Measurements from ENCODE around the gene CCDC28B. TPM values are rescaled to one million over a fixed set of nuclear protein-coding genes. Genes with fewer than 3 reads are reported as not detected.

The CCDC28B gene
- polyA plus RNA-seq, 3 donors: 2.5 to 5.6 (median 3.7) TPM

DNA sequence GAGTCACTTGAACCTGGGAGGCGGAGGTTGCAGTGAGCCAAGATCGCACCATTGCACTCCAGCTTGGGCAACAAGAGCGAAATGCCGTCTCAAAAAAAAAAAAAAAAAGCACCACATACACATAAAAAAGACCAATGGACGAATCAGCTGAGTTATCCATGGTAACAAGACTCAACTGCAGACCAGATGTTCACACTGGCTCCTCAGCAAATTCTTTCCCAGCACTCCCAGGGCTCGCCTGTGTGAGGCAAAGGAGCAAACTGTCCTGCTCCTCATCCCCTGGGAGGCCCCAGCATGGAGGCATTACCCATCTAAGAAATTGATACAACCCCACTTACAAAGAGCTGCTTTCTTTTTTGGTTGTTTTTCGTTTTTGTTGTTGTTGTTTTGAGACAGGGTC is 18.6 kb downstream of the CCDC28B start:
- Mint-ChIP-seq H3K9me3 (no peaks in the 10 kb centered on the region), H3K36me3 (peaks cover 34 to 56% of the 10 kb centered on the region in 2 donors), H3K4me1 (peaks cover 37% of the 10 kb centered on the region), H3K27ac (peak overlapping the region in 1 of 7 donors; percentile 13), H3K27me3 (ENCODE audit: low read depth in 3 of 3) (peaks cover 0 to 2% (median 0%) of the 10 kb centered on the region in 3 donors), H3K4me3 (no peak overlapping the region)
- Histone ChIP-seq H3K27me3 (ENCODE audit: control insufficient read depth in 2 of 2, insufficient read depth in 2 of 2, low read length in 2 of 2) (no peaks in the 10 kb centered on the region), H3K4me3 (replicated peaks in 1 of 3; ENCODE audit: low read depth in 2 of 3, low read length in 3 of 3) (no peak overlapping the region), H3K4me1 (ENCODE audit: control insufficient read depth in 1 of 2, insufficient read depth in 2 of 2, low read length in 2 of 2) (peaks cover 23 to 37% of the 10 kb centered on the region in 2 donors), H3K36me3 (replicated peaks in 1 of 2; ENCODE audit: control insufficient read depth in 1 of 2, insufficient read depth in 2 of 2, low read length in 2 of 2) (peaks cover 10 to 46% of the 10 kb centered on the region in 2 donors), H4K20me1 (ENCODE audit: insufficient read depth, low read length) (no peaks in the 10 kb centered on the region), H3K9me3 (replicated peaks in 1 of 2; ENCODE audit: control insufficient read depth in 1 of 2, insufficient read depth in 1 of 2, low read length in 2 of 2) (no peaks in the 10 kb centered on the region), H3K9ac (ENCODE audit: insufficient read depth, low read length, poor library complexity, severe bottlenecking) (no peak overlapping the region), H3K79me2 (ENCODE audit: insufficient read depth, low read length) (peaks cover 31% of the 10 kb centered on the region), H3K4me2 (replicated peaks; ENCODE audit: extremely low read depth, low read length, poor library complexity, severe bottlenecking) (no peak overlapping the region), H2AFZ (ENCODE audit: insufficient read depth, low read depth, low read length, poor library complexity, severe bottlenecking) (no peak overlapping the region), H3K27ac (ENCODE audit: low read depth in 1 of 2, low read length in 2 of 2) (no peak overlapping the region)
- TF ChIP-seq, protein P1, sequence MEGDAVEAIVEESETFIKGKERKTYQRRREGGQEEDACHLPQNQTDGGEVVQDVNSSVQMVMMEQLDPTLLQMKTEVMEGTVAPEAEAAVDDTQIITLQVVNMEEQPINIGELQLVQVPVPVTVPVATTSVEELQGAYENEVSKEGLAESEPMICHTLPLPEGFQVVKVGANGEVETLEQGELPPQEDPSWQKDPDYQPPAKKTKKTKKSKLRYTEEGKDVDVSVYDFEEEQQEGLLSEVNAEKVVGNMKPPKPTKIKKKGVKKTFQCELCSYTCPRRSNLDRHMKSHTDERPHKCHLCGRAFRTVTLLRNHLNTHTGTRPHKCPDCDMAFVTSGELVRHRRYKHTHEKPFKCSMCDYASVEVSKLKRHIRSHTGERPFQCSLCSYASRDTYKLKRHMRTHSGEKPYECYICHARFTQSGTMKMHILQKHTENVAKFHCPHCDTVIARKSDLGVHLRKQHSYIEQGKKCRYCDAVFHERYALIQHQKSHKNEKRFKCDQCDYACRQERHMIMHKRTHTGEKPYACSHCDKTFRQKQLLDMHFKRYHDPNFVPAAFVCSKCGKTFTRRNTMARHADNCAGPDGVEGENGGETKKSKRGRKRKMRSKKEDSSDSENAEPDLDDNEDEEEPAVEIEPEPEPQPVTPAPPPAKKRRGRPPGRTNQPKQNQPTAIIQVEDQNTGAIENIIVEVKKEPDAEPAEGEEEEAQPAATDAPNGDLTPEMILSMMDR (IDR thresholded peaks at IDR 0.05): no peak
- WGBS (ENCODE audit: insufficient coverage): 100% methylated on average over 2 of the region's 7 CpGs
- no peak for DNase-seq
- intact Hi-C loops (cut with micrococcal nuclease): loop anchor here (5.0 to 10.0 kb wide), 2 partner anchors 156 to 193 kb away; no protein-coding TSS in a partner anchor

DNA sequence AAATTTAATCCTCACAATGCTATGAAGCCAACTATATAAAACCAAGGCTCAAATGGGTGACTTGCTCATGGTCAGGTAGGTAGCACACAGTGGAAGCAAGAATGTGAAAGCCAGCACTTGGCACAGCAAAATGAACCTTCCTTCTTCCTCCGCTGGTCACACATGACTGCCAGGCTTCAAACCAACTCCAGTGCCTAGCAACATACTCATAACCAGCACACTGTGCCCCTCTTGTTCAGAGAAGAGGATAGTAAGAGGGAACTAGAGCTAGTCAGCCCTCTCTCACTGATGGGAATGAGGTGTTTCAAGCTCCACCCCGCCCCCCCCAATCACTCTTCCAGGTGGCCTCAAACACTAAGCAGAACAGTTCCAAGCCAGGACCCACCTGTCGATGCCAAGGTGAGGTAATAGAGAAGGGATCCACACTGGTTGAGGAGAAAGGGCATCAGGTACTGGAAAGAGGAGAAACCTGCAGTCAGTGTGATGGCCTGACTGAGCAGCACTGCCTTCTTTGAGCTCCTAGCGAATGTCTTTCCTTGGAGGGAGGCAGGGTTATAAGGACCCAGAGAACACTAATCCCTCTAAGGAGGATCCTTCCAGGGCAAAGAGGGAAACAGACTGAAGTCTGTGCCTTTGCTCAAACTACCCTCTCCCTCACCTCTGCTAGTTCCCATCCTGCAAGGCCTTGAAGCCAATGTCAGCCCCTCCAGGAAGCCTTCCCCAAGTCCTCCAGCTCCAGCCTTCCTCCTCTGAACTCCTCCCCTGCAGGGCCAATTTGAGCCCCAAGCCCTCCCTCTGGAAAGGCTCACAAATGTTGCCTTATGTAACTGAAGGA is 20.6 kb downstream of the CCDC28B start:
- no peaks in the 10 kb centered on the region for H4K20me1 ChIP-seq (ENCODE audit: insufficient read depth, low read length)
- peak overlapping the region in 1 of 2 donors; percentile 99 for H3K27ac ChIP-seq (ENCODE audit: low read depth in 1 of 2, low read length in 2 of 2)
- H3K27me3 ChIP-seq (ENCODE audit: control insufficient read depth in 2 of 2, insufficient read depth in 2 of 2, low read length in 2 of 2): no peaks in the 10 kb centered on the region
- 100% methylated on average over 1 of the region's 4 CpGs for WGBS (ENCODE audit: insufficient coverage)
- TF ChIP-seq, protein P1 (IDR thresholded peaks at IDR 0.05): no peak
- H3K4me1 Mint-ChIP-seq: peaks cover 35% of the 10 kb centered on the region
- H3K4me1 ChIP-seq (ENCODE audit: control insufficient read depth in 1 of 2, insufficient read depth in 2 of 2, low read length in 2 of 2): peaks cover 23 to 33% of the 10 kb centered on the region in 2 donors
- H3K9ac ChIP-seq (ENCODE audit: insufficient read depth, low read length, poor library complexity, severe bottlenecking): peak overlapping the region; percentile 92
- DNase-seq: no peak
- H2AFZ ChIP-seq (ENCODE audit: insufficient read depth, low read depth, low read length, poor library complexity, severe bottlenecking): peak overlapping the region; percentile 92
- peak overlapping the region; percentile 97 to 100 (median 98) for H3K27ac Mint-ChIP-seq
- peak overlapping the region; percentile 97 to 98 for H3K4me3 Mint-ChIP-seq
- H3K9me3 Mint-ChIP-seq: no peaks in the 10 kb centered on the region
- H3K9me3 ChIP-seq (replicated peaks in 1 of 2; ENCODE audit: control insufficient read depth in 1 of 2, insufficient read depth in 1 of 2, low read length in 2 of 2): no peaks in the 10 kb centered on the region
- intact Hi-C loops (cut with micrococcal nuclease): loop anchor here in 1 of 2 donors (10.0 kb wide), 1 partner anchor 174 kb away; the partner anchor contains the start of gene BSDC1
- peak overlapping the region; percentile 53 to 98 (median 82) for H3K4me3 ChIP-seq (replicated peaks in 1 of 3; ENCODE audit: low read depth in 2 of 3, low read length in 3 of 3)
- H3K27me3 Mint-ChIP-seq (ENCODE audit: low read depth in 3 of 3): peaks cover 0 to 2% (median 2%) of the 10 kb centered on the region in 3 donors
- H3K79me2 ChIP-seq (ENCODE audit: insufficient read depth, low read length): peaks cover 31% of the 10 kb centered on the region
- H3K36me3 Mint-ChIP-seq: peaks cover 36 to 61% of the 10 kb centered on the region in 2 donors
- H3K4me2 ChIP-seq (replicated peaks; ENCODE audit: extremely low read depth, low read length, poor library complexity, severe bottlenecking): peak overlapping the region; percentile 93
- H3K36me3 ChIP-seq (replicated peaks in 1 of 2; ENCODE audit: control insufficient read depth in 1 of 2, insufficient read depth in 2 of 2, low read length in 2 of 2): peaks cover 15 to 49% of the 10 kb centered on the region in 2 donors
